ENCODE data around the gene PDE4B. TPM values are rescaled to one million over a fixed set of nuclear protein-coding genes. Genes with fewer than 3 reads are reported as not detected.

Gene PDE4B
- total and polyA plus RNA-seq, 10 of the 15 experiments (the other 5 are each of a cell fraction or from before 2014, with no cell fraction given): 3.0 to 13.2 (median 5.7) TPM

- TF ChIP-seq ZNF592 (IDR thresholded peaks at IDR 0.05) (no peak), GATAD2B (conservative IDR thresholded peaks at IDR 0.05; ENCODE audit: low read depth) (no peak), SREBF1 (IDR thresholded peaks at IDR 0.05; ENCODE audit: low read length) (no peak), MEF2B (IDR thresholded peaks at IDR 0.05; ENCODE audit: partially characterized antibody, poor library complexity, severe bottlenecking) (no peak), SMAD1 (IDR thresholded peaks at IDR 0.05; ENCODE audit: low read depth, partially characterized antibody) (no peak), RFX5 (IDR thresholded peaks at IDR 0.05; ENCODE audit: low read depth, low read length) (no peak), POLR2A (IDR thresholded peaks at IDR 0.05; ENCODE audit: low read depth, low read length) (no peak), CREM (IDR thresholded peaks at IDR 0.05; ENCODE audit: low read depth) (peak; percentile 46; the same call in 1 of the 2 replicates), NRF1 (conservative IDR thresholded peaks at IDR 0.05; ENCODE audit: low read depth, low read length) (no peak), NR2C1 (IDR thresholded peaks at IDR 0.05) (no peak), ZNF687 (IDR thresholded peaks at IDR 0.05) (no peak), ZSCAN29 (IDR thresholded peaks at IDR 0.05) (no peak), ZBED1 (IDR thresholded peaks at IDR 0.05; ENCODE audit: borderline replicate concordance) (no peak), SRF (IDR thresholded peaks at IDR 0.05; ENCODE audit: low read depth in 2 of 2, low read length in 2 of 2) (no peak), NFYB (IDR thresholded peaks at IDR 0.05; ENCODE audit: insufficient read depth, low read depth, low read length) (no peak), ZNF207 (IDR thresholded peaks at IDR 0.05; ENCODE audit: borderline replicate concordance) (no peak), SIN3A (IDR thresholded peaks at IDR 0.05; ENCODE audit: low read depth, low read length) (no peak), RELA (IDR thresholded peaks at IDR 0.05; ENCODE audit: borderline replicate concordance, partially characterized antibody) (peak; percentile 42)
- TF ChIP-seq, protein P1, sequence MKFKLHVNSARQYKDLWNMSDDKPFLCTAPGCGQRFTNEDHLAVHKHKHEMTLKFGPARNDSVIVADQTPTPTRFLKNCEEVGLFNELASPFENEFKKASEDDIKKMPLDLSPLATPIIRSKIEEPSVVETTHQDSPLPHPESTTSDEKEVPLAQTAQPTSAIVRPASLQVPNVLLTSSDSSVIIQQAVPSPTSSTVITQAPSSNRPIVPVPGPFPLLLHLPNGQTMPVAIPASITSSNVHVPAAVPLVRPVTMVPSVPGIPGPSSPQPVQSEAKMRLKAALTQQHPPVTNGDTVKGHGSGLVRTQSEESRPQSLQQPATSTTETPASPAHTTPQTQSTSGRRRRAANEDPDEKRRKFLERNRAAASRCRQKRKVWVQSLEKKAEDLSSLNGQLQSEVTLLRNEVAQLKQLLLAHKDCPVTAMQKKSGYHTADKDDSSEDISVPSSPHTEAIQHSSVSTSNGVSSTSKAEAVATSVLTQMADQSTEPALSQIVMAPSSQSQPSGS (IDR thresholded peaks at IDR 0.05; ENCODE audit: low read length): peak; percentile 67
- TF ChIP-seq, protein P2, sequence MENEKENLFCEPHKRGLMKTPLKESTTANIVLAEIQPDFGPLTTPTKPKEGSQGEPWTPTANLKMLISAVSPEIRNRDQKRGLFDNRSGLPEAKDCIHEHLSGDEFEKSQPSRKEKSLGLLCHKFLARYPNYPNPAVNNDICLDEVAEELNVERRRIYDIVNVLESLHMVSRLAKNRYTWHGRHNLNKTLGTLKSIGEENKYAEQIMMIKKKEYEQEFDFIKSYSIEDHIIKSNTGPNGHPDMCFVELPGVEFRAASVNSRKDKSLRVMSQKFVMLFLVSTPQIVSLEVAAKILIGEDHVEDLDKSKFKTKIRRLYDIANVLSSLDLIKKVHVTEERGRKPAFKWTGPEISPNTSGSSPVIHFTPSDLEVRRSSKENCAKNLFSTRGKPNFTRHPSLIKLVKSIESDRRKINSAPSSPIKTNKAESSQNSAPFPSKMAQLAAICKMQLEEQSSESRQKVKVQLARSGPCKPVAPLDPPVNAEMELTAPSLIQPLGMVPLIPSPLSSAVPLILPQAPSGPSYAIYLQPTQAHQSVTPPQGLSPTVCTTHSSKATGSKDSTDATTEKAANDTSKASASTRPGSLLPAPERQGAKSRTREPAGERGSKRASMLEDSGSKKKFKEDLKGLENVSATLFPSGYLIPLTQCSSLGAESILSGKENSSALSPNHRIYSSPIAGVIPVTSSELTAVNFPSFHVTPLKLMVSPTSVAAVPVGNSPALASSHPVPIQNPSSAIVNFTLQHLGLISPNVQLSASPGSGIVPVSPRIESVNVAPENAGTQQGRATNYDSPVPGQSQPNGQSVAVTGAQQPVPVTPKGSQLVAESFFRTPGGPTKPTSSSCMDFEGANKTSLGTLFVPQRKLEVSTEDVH (IDR thresholded peaks at IDR 0.05; ENCODE audit: low read depth, partially characterized antibody): no peak
Measured at GRCh38 chr1:66401244-66401643, 608.5 kb downstream of the PDE4B start (continued).

Data from GM12878 (cell line).